Neutrophil (primary cell): ENCODE results near the gene SLC25A48.

Experiments
- H3K27ac ChIP-seq: fragments of 200-600 bp; sonication (generic); 2 replicates; pipeline ENCODE4 v1.5.1; 2016; ENCODE audit warnings: mild to moderate bottlenecking, moderate library complexity
- H3K27me3 ChIP-seq: fragments of 200-600 bp; sonication (generic); 2 replicates; pipeline ENCODE4 v1.6.0; 2016; ENCODE audit warnings: mild to moderate bottlenecking
- H3K36me3 ChIP-seq: fragments of 200-600 bp; sonication (generic); 2 replicates; pipeline ENCODE4 v1.5.1; 2017
- H3K4me1 ChIP-seq, 2 experiments: fragments of 200-600 bp in 1 of 2; sonication (generic) in 1 of 2; 1 replicate in 1 of 2; 2 replicates in 1 of 2; pipeline versions ENCODE4 v1.5.1 to v1.6.1; 2013 to 2016; ENCODE audit warnings: low read depth in 1 of 2, low read length in 1 of 2, mild to moderate bottlenecking in 1 of 2, moderate library complexity in 1 of 2; ENCODE audit not compliant: control insufficient read depth in 1 of 2, insufficient read depth in 1 of 2
- H3K4me3 ChIP-seq, 2 experiments: fragments of 200-600 bp in 1 of 2; sonication (generic) in 1 of 2; 1 replicate in 1 of 2; 2 replicates in 1 of 2; pipeline ENCODE4 v1.5.1; 2013 to 2016; ENCODE audit warnings: low read depth in 1 of 2, low read length in 1 of 2, mild to moderate bottlenecking in 1 of 2, moderate library complexity in 1 of 2
- H3K9me3 ChIP-seq: fragments of 200-600 bp; sonication (generic); 2 replicates; pipeline ENCODE4 v1.5.1; 2016
- TF ChIP-seq, protein P1 (sequence below): fragments of 200-600 bp; sonication (generic); IDR thresholded peaks from 2 replicates; pipeline ENCODE4 v1.5.1; 2016; ENCODE audit warnings: antibody characterized with exemption

Gene SLC25A48

DNA sequence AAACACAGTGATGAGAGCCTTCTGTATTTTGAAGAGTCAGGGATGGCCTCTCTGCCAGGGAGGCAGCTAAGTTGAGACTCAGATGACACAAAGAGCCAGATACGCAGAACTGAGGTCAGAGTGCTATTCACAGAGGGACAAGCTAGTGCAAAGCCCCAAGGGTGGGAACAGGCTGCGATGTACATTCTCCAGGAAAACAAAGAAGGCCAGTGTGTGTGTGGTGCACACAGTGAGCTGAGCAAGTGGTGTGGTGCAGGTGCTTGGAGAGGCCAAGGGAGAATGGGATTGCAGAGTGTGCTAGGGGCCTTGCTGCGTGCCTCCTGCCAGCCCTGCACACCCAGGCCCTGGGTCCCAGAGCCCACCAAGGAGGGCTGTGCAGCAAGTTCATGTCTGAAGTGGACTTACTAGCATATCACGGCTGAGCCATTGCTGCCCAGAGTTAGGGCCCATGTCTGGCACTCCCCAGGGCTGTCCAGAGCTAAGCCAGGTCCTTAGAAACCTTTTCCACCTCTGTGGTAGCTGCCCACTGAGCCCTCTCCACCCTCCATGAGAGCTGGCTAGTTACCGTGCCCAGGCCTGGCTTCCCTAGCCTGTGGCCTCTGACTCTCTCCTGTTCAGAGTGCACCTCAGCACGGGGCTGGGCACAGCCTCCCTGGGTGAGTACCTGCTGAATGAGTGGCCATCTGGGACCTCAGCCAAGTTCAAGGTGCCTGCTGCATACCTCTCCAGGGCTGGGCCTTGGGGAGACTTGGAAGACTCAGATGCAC lies 9.3 kb downstream of the SLC25A48 start:
- TF ChIP-seq, protein P1, sequence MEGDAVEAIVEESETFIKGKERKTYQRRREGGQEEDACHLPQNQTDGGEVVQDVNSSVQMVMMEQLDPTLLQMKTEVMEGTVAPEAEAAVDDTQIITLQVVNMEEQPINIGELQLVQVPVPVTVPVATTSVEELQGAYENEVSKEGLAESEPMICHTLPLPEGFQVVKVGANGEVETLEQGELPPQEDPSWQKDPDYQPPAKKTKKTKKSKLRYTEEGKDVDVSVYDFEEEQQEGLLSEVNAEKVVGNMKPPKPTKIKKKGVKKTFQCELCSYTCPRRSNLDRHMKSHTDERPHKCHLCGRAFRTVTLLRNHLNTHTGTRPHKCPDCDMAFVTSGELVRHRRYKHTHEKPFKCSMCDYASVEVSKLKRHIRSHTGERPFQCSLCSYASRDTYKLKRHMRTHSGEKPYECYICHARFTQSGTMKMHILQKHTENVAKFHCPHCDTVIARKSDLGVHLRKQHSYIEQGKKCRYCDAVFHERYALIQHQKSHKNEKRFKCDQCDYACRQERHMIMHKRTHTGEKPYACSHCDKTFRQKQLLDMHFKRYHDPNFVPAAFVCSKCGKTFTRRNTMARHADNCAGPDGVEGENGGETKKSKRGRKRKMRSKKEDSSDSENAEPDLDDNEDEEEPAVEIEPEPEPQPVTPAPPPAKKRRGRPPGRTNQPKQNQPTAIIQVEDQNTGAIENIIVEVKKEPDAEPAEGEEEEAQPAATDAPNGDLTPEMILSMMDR, result no peak
- H3K4me1 ChIP-seq, result no peaks in the 10 kb centered on the region
- H3K36me3 ChIP-seq, result no peaks in the 10 kb centered on the region
- no peak overlapping the region for H3K4me3 ChIP-seq
- no peaks in the 10 kb centered on the region for H3K9me3 ChIP-seq
- H3K27me3 ChIP-seq, result peaks cover 23% of the 10 kb centered on the region
- H3K27ac ChIP-seq, result no peak overlapping the region

DNA sequence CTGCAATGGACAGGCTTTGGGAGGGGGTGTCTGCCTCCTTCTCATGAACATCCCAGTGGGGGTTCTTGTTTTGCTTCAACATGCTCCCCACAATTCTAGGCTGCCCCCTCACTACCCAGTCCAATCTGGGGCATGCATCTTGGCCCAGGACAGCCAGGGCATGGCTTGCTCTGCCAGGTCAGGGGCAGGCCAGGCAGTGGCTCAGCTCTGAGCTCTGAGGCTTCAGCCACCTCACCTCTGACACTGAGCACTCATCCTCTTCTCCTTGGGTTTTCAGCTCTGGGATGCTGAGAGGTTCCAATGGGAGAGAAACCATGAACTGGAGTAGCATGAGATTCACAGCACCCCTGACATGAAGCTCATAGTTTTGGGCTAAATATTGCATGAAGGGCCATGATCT lies 11.8 kb downstream of the SLC25A48 start:
- no peak overlapping the region for H3K4me3 ChIP-seq
- no peak overlapping the region for H3K27ac ChIP-seq
- no peaks in the 10 kb centered on the region for H3K36me3 ChIP-seq
- H3K9me3 ChIP-seq, result no peaks in the 10 kb centered on the region
- no peaks in the 10 kb centered on the region for H3K4me1 ChIP-seq
- peaks cover 4% of the 10 kb centered on the region for H3K27me3 ChIP-seq
- TF ChIP-seq, protein P1, result no peak

DNA sequence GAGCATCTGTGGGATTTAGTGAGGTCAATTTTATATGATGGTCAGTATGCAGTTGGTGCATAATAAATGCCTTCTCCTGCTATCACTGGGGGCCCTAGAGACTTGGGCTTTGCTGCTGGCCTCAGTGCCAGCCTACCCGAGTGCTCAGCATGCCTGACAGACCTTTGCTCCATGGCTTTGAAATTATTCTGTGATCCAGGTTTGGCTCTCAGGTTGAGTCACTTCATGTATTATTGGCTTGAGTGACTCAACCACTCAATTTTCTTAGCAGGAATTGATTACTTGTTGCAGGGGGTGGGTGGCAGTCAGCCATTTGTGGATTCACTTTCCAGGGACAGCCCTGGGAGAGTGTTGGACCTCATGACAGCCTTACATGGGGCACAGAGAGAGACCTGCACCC lies 13.5 kb downstream of the SLC25A48 start:
- Histone ChIP-seq H3K27me3 (no peaks in the 10 kb centered on the region), H3K36me3 (no peaks in the 10 kb centered on the region), H3K4me3 (no peak overlapping the region), H3K9me3 (no peaks in the 10 kb centered on the region), H3K27ac (no peak overlapping the region), H3K4me1 (no peaks in the 10 kb centered on the region)
- TF ChIP-seq, protein P1, result no peak

DNA sequence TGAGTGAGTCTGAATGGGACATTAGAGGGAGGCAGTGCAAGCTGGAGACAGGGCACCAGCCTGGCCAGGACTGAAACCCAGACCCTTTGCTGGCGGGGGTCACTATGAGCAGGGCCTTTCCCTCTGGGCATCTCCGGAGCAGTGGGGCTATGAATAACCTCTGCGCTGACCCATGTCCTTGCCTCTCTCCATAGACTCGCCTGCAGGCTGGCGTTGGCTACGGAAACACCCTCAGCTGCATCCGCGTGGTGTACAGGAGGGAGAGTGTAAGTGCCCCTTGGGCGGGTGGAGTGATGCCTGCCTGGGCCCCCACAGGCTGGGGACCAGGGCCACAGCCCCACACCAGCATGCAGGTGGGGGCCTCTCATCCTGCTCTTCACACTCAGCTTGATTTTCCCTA lies 15.8 kb downstream of the SLC25A48 start:
- TF ChIP-seq, protein P1, result no peak
- Histone ChIP-seq H3K36me3 (no peaks in the 10 kb centered on the region), H3K27me3 (no peaks in the 10 kb centered on the region), H3K4me1 (no peaks in the 10 kb centered on the region), H3K4me3 (no peak overlapping the region), H3K27ac (no peak overlapping the region), H3K9me3 (no peaks in the 10 kb centered on the region)

DNA sequence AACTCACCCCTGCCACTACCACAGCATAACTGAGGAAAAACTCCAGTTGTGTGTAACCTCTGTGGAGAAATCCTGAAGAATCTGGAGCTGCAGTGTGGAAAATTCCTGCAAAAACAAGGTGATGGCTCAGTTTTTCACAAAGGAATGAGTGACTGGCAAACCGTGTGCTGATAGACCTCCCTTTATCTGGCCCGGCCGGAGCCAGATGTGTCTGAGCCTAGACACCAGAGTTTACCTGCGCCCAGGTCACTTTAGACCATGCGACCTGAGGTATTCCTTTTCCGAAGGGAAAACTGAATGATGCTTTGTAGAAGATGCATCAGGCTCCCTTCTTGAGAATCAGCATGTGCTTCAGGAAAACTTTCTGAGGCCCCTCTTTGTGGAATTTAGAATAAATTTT lies 16.2 kb downstream of the SLC25A48 start:
- TF ChIP-seq, protein P1, result no peak
- H3K4me1 ChIP-seq, result no peaks in the 10 kb centered on the region
- no peaks in the 10 kb centered on the region for H3K36me3 ChIP-seq
- no peak overlapping the region for H3K4me3 ChIP-seq
- H3K27me3 ChIP-seq, result no peaks in the 10 kb centered on the region
- H3K9me3 ChIP-seq, result no peaks in the 10 kb centered on the region
- H3K27ac ChIP-seq, result no peak overlapping the region
